ENCODE results near the gene CERS6. TPM values are rescaled to one million over a fixed set of nuclear protein-coding genes. Genes with fewer than 3 reads are reported as not detected.

The CERS6 gene
- total RNA-seq, 2 donors from 2014 or later: 44.7 to 47.0 TPM

DNA sequence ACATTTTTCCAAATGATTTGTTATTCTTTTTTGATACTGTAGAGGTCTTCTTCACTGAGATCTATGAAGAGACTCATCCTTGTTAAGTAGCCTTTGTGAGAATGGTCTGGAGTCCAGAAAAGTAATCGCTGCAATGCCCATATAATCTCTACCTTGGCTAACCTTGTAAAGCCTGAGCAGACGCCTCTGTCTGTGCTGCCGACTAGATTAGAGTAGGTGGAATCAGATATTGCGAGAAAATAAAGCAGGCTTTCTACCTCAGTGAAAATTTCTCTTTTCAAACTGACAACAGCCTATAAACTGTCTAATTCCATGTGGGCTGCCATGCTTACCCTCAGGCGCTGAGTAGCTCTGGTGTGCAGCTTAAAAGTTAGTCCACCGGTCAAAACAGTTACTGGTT, 17.5 kb upstream of the CERS6 start:
- intact Hi-C loops (cut with DNase I): loop anchor here in 1 of 2 donors (10.0 kb wide), 1 partner anchor 84 kb away; no protein-coding TSS in a partner anchor
- DNase-seq (no peak), ATAC-seq (no peak)

DNA sequence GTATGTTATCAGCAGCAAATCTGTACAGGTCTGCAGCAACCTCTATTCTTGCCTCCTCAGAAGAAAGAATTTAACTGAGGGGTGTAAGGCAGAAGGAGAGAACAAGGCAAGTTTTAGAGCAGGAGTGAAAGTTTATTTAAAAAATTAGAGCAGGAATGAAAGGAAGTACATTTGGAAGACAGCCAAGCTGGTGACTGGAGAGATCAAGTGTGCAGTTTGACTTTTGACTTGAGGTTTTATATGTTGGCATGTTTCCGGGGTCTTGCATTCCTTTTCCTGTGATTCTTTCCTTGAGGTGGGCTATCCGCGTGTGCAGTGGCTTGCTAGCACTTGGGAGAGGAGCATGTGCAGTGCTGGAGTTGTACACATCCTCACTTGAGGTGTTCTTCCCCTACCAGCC, 16.5 kb upstream of the CERS6 start:
- no peak for DNase-seq
- intact Hi-C loops (cut with DNase I): loop anchor here in 1 of 2 donors (10.0 kb wide), 1 partner anchor 85 kb away; no protein-coding TSS in a partner anchor
- ATAC-seq: no peak

GRCh38 chr2:168441214-168441872, 14.7 kb upstream of the CERS6 start:
- DNase-seq (no peak), ATAC-seq (no peak)
- intact Hi-C loops (cut with DNase I): no loop called here

DNA sequence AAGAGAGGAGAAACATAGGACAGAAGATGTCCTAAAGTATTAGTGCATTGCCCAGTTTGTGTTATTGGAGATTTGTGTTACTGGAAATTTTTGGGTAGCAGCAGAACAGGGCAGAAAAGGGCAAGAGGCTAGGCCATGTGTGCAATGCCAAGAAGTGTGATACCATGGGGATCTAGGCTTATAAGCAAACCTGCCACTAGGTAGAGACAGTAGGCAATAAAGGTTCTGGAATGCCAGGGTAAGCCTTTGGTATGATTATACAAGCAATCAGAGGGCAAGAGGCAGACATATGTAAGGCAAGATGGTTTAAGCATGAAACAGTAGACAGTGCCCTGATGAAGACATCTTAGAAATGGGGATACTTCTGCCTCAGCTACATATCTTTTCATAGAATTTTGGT, 12.3 kb upstream of the CERS6 start:
- ATAC-seq (no peak), DNase-seq (no peak)
- intact Hi-C loops (cut with DNase I): no loop called here

GRCh38 chr2:168445960-168446359, 10.1 kb upstream of the CERS6 start:
- intact Hi-C loops (cut with DNase I): no loop called here
- DNase-seq: no peak

DNA sequence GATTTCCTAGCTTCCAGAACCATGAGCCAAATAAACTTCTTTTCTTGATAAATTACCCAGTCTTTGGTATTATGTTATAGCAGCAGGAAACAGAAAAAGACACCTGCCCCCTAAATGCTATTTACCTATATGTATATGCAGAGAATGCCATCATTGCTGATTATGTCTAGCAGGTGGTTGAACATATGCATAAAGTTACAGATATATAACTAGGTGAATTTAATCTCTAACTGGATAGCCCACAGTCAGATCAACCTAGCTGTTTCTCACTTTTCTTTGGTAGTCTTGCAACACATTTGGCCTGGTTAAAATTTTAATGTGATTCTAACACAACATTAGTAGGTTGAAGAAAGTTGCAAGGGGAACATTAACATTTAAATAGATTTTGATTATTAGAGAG, 7.1 kb upstream of the CERS6 start:
- DNase-seq (no peak), ATAC-seq (no peak)
- intact Hi-C loops (cut with DNase I): no loop called here

More at GRCh38 chr2:168445960-168446359, 10.1 kb upstream of the CERS6 start:
- no peak for ATAC-seq

- DNase-seq: no peak
- intact Hi-C loops (cut with DNase I): no loop called here
- no peak for ATAC-seq
Measured at GRCh38 chr2:168449419-168449818, 6.7 kb upstream of the CERS6 start.

DNA sequence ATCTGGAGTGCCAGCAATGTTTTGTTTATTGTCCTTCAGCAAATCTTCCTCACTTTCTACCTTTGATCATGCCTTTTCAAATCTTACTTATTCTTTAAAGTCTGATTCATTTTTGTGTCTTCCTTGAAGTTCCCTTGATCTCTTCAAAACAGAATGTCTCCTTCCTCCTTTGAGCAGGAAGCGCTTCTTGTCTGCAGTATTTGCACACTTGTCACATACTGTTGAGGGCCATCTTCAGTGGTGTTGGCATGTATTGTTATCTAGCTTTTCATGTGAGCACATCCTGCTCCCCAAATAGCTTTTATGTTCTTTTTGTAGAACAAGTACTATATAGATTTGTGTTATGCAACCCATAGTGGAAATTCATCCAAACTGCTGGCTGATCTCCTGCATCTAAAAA, 5.9 kb upstream of the CERS6 start:
- intact Hi-C loops (cut with DNase I): no loop called here
- DNase-seq: no peak

GRCh38 chr2:168450732-168451131, 5.3 kb upstream of the CERS6 start:
- no peak for DNase-seq
- intact Hi-C loops (cut with DNase I): no loop called here
- ATAC-seq: no peak

More for the DNA sequence above, 5.9 kb upstream of the CERS6 start:
- no peak for ATAC-seq

- ATAC-seq (no peak), DNase-seq (no peak)
- intact Hi-C loops (cut with DNase I): no loop called here
Measured at GRCh38 chr2:168452781-168453180, 3.3 kb upstream of the CERS6 start.

- intact Hi-C loops (cut with DNase I): no loop called here
- DNase-seq (no peak), ATAC-seq (no peak)
Measured at GRCh38 chr2:168453404-168453803, 2.7 kb upstream of the CERS6 start.

GRCh38 chr2:168454737-168455644, 1.1 kb upstream of the CERS6 start:
- intact Hi-C loops (cut with DNase I): loop anchor here in 1 of 2 donors (5.0 kb wide), 1 partner anchor 82 kb away; no protein-coding TSS in a partner anchor
- ATAC-seq (no peak), DNase-seq (no peak)

GRCh38 chr2:168456521-168457189, 583 bp downstream of the CERS6 start:
- DNase-seq (peak; percentile 46), ATAC-seq (peak; percentile 59 to 63)
- intact Hi-C loops (cut with DNase I): loop anchor here in 1 of 2 donors (5.0 kb wide), 1 partner anchor 81 kb away; no protein-coding TSS in a partner anchor

GRCh38 chr2:168457190-168457895, 1.3 kb downstream of the CERS6 start:
- intact Hi-C loops (cut with DNase I): loop anchor here in 1 of 2 donors (5.0 kb wide), 1 partner anchor 80 kb away; no protein-coding TSS in a partner anchor
- DNase-seq (no peak), ATAC-seq (no peak)

- DNase-seq: no peak
- ATAC-seq: no peak
- intact Hi-C loops (cut with DNase I): loop anchor here in 1 of 2 donors (5.0 kb wide), 1 partner anchor 79 kb away; no protein-coding TSS in a partner anchor
Measured at GRCh38 chr2:168458139-168458538, 2.1 kb downstream of the CERS6 start.

GRCh38 chr2:168459256-168459655, 3.2 kb downstream of the CERS6 start:
- intact Hi-C loops (cut with DNase I): loop anchor here in 1 of 2 donors (5.0 kb wide), 1 partner anchor 78 kb away; no protein-coding TSS in a partner anchor
- DNase-seq (no peak), ATAC-seq (no peak)

- no peak for ATAC-seq
- DNase-seq: no peak
- intact Hi-C loops (cut with DNase I): no loop called here
Measured at GRCh38 chr2:168460571-168460970, 4.5 kb downstream of the CERS6 start.

DNA sequence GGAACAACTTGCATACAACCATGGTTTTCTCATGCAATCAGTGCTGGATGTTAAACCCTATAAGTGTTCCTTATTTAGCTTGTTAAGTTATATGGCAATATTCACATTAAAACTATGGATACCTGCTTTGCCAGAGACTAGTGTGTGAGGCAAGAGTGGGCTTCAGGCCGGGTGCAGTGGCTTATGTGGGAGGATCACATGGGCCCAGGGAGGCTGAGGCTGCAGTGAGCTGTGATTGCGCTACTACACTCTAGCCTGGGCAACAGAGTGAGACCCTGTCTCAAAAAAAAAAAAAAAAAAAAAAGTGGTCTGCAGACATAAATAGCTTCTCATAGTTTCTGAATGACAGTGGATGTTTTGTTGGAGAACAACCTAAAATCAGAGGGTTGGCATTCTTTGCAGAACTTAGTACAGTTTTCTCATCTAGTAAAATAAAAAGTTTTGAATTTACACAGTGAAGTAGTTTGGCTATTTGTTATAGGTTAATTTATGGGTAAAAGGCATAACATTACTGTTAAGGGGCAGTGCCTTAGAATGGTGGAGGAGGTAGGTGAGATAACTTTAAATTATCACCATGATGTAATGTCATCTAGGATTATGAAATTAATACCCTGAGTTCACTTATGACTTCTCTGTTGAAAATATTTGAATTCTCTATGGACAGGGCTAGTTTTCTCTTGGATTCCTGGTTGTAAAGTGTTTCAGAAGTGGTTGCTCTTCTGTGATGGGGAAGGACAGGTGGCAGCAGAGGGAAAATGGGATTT, 5.3 kb downstream of the CERS6 start:
- DNase-seq (no peak), ATAC-seq (no peak)
- intact Hi-C loops (cut with DNase I): no loop called here

All from left cardiac atrium (tissue), 4 donors.